ENCODE results near the gene CORO1C. TPM values are rescaled to one million over a fixed set of nuclear protein-coding genes. Genes with fewer than 3 reads are reported as not detected.

The CORO1C gene
- total RNA-seq, 1 experiment from 2014 or later: 138 TPM

DNA sequence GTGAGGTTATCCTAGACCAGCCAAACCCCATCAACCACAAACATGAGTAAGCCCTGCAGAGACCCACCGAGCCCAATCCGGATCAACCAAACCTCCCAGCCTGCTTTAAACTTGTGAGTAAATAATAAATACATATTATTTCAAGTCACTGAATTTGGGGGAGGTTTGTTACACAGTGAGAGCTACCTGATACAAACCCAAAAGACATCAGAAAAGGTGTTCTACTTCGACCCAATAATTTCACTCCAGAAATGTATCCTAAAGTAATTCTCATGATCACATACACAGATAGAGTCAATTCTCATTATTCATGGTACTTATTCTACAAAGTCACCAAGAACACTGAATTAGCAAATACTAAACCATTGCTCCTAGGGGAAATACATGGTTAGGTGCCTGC, 16.2 kb upstream of the CORO1C start:
- H4K20me1 ChIP-seq (ENCODE audit: insufficient read depth): no peaks in the 10 kb centered on the region
- no peak overlapping the region for H2AFZ ChIP-seq (ENCODE audit: low read depth, low read length, poor library complexity, severe bottlenecking)
- POLR2A ChIA-PET: no interaction called here
- no peak overlapping the region for H3K27ac ChIP-seq (ENCODE audit: low read depth, low read length)
- H3K4me3 ChIP-seq (replicated peaks in 1 of 2; ENCODE audit: low read depth in 1 of 2, low read length in 2 of 2): no peak overlapping the region
- RAD21 ChIA-PET (ENCODE audit: low non-redundant PET in 1 of 2, low total read pairs in 2 of 2, uncharacterized antibody in 2 of 2, unreplicated experiment in 2 of 2): no interaction called here
- CTCF ChIA-PET: no interaction called here
- H3K27me3 ChIP-seq (ENCODE audit: insufficient read depth, low read length): no peaks in the 10 kb centered on the region
- TF ChIP-seq, protein P1, sequence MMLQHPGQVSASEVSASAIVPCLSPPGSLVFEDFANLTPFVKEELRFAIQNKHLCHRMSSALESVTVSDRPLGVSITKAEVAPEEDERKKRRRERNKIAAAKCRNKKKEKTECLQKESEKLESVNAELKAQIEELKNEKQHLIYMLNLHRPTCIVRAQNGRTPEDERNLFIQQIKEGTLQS (IDR thresholded peaks at IDR 0.05): no peak
- no peak for TF ChIP-seq POLR2A (IDR thresholded peaks at IDR 0.05; ENCODE audit: borderline replicate concordance, extremely low read depth, insufficient read depth, insufficient read length)
- TF ChIP-seq, protein P2, sequence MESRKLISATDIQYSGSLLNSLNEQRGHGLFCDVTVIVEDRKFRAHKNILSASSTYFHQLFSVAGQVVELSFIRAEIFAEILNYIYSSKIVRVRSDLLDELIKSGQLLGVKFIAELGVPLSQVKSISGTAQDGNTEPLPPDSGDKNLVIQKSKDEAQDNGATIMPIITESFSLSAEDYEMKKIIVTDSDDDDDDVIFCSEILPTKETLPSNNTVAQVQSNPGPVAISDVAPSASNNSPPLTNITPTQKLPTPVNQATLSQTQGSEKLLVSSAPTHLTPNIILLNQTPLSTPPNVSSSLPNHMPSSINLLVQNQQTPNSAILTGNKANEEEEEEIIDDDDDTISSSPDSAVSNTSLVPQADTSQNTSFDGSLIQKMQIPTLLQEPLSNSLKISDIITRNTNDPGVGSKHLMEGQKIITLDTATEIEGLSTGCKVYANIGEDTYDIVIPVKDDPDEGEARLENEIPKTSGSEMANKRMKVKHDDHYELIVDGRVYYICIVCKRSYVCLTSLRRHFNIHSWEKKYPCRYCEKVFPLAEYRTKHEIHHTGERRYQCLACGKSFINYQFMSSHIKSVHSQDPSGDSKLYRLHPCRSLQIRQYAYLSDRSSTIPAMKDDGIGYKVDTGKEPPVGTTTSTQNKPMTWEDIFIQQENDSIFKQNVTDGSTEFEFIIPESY (IDR thresholded peaks at IDR 0.05; ENCODE audit: extremely low read depth, insufficient replicate concordance, low read length): no peak
- no TSS peak for BruUV-seq (replicated peaks)
- DNase-seq (ENCODE audit: low read depth, low spot score) (no peak), ATAC-seq (no peak)
- H3K4me2 ChIP-seq (ENCODE audit: low read length): no peak overlapping the region
- H3K79me2 ChIP-seq (ENCODE audit: insufficient read depth, low read length): no peaks in the 10 kb centered on the region
- intact Hi-C loops (cut with micrococcal nuclease): no loop called here
- no peak overlapping the region for H3K9ac ChIP-seq (ENCODE audit: low read length)
- no peaks in the 10 kb centered on the region for H3K9me3 ChIP-seq (ENCODE audit: control insufficient read depth in 1 of 2, insufficient read depth in 1 of 2, low read depth in 1 of 2, low read length in 2 of 2)
- no peaks in the 10 kb centered on the region for H3K36me3 ChIP-seq (ENCODE audit: control insufficient read depth in 1 of 2, insufficient read depth in 2 of 2, low read length in 2 of 2)
- H3K9me2 ChIP-seq (ENCODE audit: insufficient read depth): no peaks in the 10 kb centered on the region
- 0 out of 4 replicates have a peak, but pooled peaks cover 0 to 3% of the 10 kb centered on the region in 2 experiments for H3K4me1 ChIP-seq (ENCODE audit: control insufficient read depth in 1 of 2, insufficient read depth in 2 of 2, low read length in 2 of 2)

DNA sequence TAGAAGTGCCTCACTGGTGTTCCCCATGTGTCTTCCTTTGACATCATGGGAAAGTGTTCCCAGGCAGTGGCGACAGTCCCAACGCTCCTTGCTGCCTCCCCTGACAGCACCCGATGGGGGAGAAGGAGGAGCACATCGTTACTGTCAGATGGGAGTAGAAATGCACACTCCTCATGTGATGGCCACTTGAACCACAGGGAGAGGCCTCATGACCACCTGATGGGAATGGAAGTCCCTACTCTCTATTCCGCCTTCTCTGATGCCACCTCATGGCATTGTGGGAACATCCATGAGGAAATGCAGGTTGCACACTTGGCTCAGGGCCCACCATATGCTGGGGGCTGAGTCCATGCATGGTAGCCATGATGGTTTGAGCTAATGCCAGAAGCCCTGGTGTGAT, 14.3 kb upstream of the CORO1C start:
- DNase-seq (ENCODE audit: low read depth, low spot score) (no peak), ATAC-seq (no peak)
- Histone ChIP-seq H3K4me2 (ENCODE audit: low read length) (no peak overlapping the region), H3K27ac (ENCODE audit: low read depth, low read length) (no peak overlapping the region), H3K79me2 (ENCODE audit: insufficient read depth, low read length) (no peaks in the 10 kb centered on the region), H4K20me1 (ENCODE audit: insufficient read depth) (no peaks in the 10 kb centered on the region), H3K4me3 (replicated peaks in 1 of 2; ENCODE audit: low read depth in 1 of 2, low read length in 2 of 2) (no peak overlapping the region), H3K9me3 (ENCODE audit: control insufficient read depth in 1 of 2, insufficient read depth in 1 of 2, low read depth in 1 of 2, low read length in 2 of 2) (no peaks in the 10 kb centered on the region), H3K9me2 (ENCODE audit: insufficient read depth) (no peaks in the 10 kb centered on the region), H3K27me3 (ENCODE audit: insufficient read depth, low read length) (no peaks in the 10 kb centered on the region), H2AFZ (ENCODE audit: low read depth, low read length, poor library complexity, severe bottlenecking) (no peak overlapping the region), H3K9ac (ENCODE audit: low read length) (no peak overlapping the region), H3K4me1 (ENCODE audit: control insufficient read depth in 1 of 2, insufficient read depth in 2 of 2, low read length in 2 of 2) (0 out of 4 replicates have a peak, but pooled peaks cover 0 to under 1% of the 10 kb centered on the region in 2 experiments), H3K36me3 (ENCODE audit: control insufficient read depth in 1 of 2, insufficient read depth in 2 of 2, low read length in 2 of 2) (no peaks in the 10 kb centered on the region)
- intact Hi-C loops (cut with micrococcal nuclease): no loop called here
- ChIA-PET CTCF (no interaction called here), RAD21 (ENCODE audit: low non-redundant PET in 1 of 2, low total read pairs in 2 of 2, uncharacterized antibody in 2 of 2, unreplicated experiment in 2 of 2) (no interaction called here), POLR2A (no interaction called here)
- BruUV-seq (replicated peaks): no TSS peak
- no peak for TF ChIP-seq JUND (IDR thresholded peaks at IDR 0.05)
- TF ChIP-seq, protein P3, sequence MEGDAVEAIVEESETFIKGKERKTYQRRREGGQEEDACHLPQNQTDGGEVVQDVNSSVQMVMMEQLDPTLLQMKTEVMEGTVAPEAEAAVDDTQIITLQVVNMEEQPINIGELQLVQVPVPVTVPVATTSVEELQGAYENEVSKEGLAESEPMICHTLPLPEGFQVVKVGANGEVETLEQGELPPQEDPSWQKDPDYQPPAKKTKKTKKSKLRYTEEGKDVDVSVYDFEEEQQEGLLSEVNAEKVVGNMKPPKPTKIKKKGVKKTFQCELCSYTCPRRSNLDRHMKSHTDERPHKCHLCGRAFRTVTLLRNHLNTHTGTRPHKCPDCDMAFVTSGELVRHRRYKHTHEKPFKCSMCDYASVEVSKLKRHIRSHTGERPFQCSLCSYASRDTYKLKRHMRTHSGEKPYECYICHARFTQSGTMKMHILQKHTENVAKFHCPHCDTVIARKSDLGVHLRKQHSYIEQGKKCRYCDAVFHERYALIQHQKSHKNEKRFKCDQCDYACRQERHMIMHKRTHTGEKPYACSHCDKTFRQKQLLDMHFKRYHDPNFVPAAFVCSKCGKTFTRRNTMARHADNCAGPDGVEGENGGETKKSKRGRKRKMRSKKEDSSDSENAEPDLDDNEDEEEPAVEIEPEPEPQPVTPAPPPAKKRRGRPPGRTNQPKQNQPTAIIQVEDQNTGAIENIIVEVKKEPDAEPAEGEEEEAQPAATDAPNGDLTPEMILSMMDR (IDR thresholded peaks at IDR 0.05 in 2 of 3, conservative IDR thresholded peaks at IDR 0.05 in 1 of 3; ENCODE audit: borderline replicate concordance in 1 of 3, insufficient read depth in 1 of 3, low read depth in 2 of 3, low read length in 2 of 3): no peak
- TF ChIP-seq POLR2AphosphoS5 (IDR thresholded peaks at IDR 0.05; ENCODE audit: low read depth, low read length): no peak

Data from HCT116 (cell line).